ENCODE results near the gene MGAT4A. TPM values are rescaled to one million over a fixed set of nuclear protein-coding genes. Genes with fewer than 3 reads are reported as not detected.
A peak's percentile ranks its signal among the peaks of the same experiment; 100 is the strongest.

The MGAT4A gene
- total and polyA plus RNA-seq, 3 donors from 2014 or later, result 12.1 to 13.9 (median 13.8) TPM

- WGBS, 2 donors, result 78 to 84% methylated on average over 5 of the region's 5 CpGs
- Histone ChIP-seq H3K36me3 (ENCODE audit: low read depth, missing control alignments) (no peaks in the 10 kb centered on the region), H3K4me1 (peaks cover 16% of the 10 kb centered on the region), H3K27me3 (no peaks in the 10 kb centered on the region), H3K27ac (no peak overlapping the region), H3K4me3 (no peak overlapping the region), H3K9me3 (no peaks in the 10 kb centered on the region)
- no peak for DNase-seq
- TF ChIP-seq POLR2A (IDR thresholded peaks at IDR 0.05), result no peak
- no peak for TF ChIP-seq CTCF (IDR thresholded peaks at IDR 0.05)
- intact Hi-C loops (cut with DNase I; ENCODE audit: low total_unique reads), result no loop called here
Observed at GRCh38 chr2:98703738-98704137, 27.2 kb downstream of the MGAT4A start.

- H3K27me3 ChIP-seq, result no peaks in the 10 kb centered on the region
- H3K9me3 ChIP-seq, result no peaks in the 10 kb centered on the region
- H3K36me3 ChIP-seq (ENCODE audit: low read depth, missing control alignments), result no peaks in the 10 kb centered on the region
- DNase-seq, result no peak
- H3K4me1 ChIP-seq, result peaks cover 15% of the 10 kb centered on the region
- H3K27ac ChIP-seq, result no peak overlapping the region
- WGBS, 2 donors, result 53 to 63% methylated on average over 6 of the region's 6 CpGs
- no peak for TF ChIP-seq POLR2A (IDR thresholded peaks at IDR 0.05)
- TF ChIP-seq CTCF (IDR thresholded peaks at IDR 0.05), result no peak
- no peak overlapping the region for H3K4me3 ChIP-seq
- intact Hi-C loops (cut with DNase I; ENCODE audit: low total_unique reads), result no loop called here
Observed at GRCh38 chr2:98702858-98703620, 27.9 kb downstream of the MGAT4A start.

GRCh38 chr2:98702127-98702802 is 28.7 kb downstream of the MGAT4A start:
- peak; percentile 71 for DNase-seq
- Histone ChIP-seq H3K27me3 (no peaks in the 10 kb centered on the region), H3K4me1 (peaks cover 15% of the 10 kb centered on the region), H3K4me3 (no peak overlapping the region), H3K36me3 (ENCODE audit: low read depth, missing control alignments) (no peaks in the 10 kb centered on the region), H3K9me3 (no peaks in the 10 kb centered on the region), H3K27ac (no peak overlapping the region)
- TF ChIP-seq CTCF (IDR thresholded peaks at IDR 0.05) (no peak), POLR2A (IDR thresholded peaks at IDR 0.05) (no peak)
- WGBS, 2 donors, result 65 to 69% methylated on average over 8 of the region's 8 CpGs
- intact Hi-C loops (cut with DNase I; ENCODE audit: low total_unique reads), result no loop called here

- 45 to 64% methylated on average over 1 of the region's 1 CpG for WGBS, 2 donors
- TF ChIP-seq CTCF (IDR thresholded peaks at IDR 0.05) (no peak), POLR2A (IDR thresholded peaks at IDR 0.05) (no peak)
- DNase-seq, result no peak
- peaks cover 15% of the 10 kb centered on the region for H3K4me1 ChIP-seq
- H3K27me3 ChIP-seq, result no peaks in the 10 kb centered on the region
- H3K4me3 ChIP-seq, result no peak overlapping the region
- no peak overlapping the region for H3K27ac ChIP-seq
- intact Hi-C loops (cut with DNase I; ENCODE audit: low total_unique reads), result no loop called here
- H3K36me3 ChIP-seq (ENCODE audit: low read depth, missing control alignments), result no peaks in the 10 kb centered on the region
- no peaks in the 10 kb centered on the region for H3K9me3 ChIP-seq
Observed at GRCh38 chr2:98701230-98701629, 29.7 kb downstream of the MGAT4A start.

All from testis (tissue), 3 donors.